Stimulated activated CD4-positive, alpha-beta T cell treated with anti-CD3 and anti-CD28 coated beads, Interleukin-2, amount 100 ng/mL, for 24 hours (primary cell): Measurements from ENCODE around the gene MED29.

Experiments used
- DNase-seq, 2 donors: peaks; one replicate each; pipeline ENCODE4 v3.0.0-alpha.2; 2020

MED29 gene

GRCh38 chr19:39412100-39412866 is 21.1 kb downstream of the MED29 start, which contains the start of gene PLEKHG2:
PLEKHG2 (plus strand) TSS chr19:39412669; CDS start chr19:39414087, 1,418 bp downstream.
- DNase-seq = peak; percentile 97 to 99

- DNase-seq = no peak
Measured at GRCh38 chr19:39412867-39413271, 21.7 kb downstream of the MED29 start.

GRCh38 chr19:39413272-39413910 is 22.2 kb downstream of the MED29 start:
- no peak for DNase-seq

GRCh38 chr19:39413911-39414608 is 22.9 kb downstream of the MED29 start:
- no peak for DNase-seq

GRCh38 chr19:39415111-39416046 is 24.2 kb downstream of the MED29 start:
- no peak for DNase-seq

GRCh38 chr19:39416152-39417120 is 25.3 kb downstream of the MED29 start:
- no peak for DNase-seq

- DNase-seq = no peak
Measured at GRCh38 chr19:39417463-39418181, 26.4 kb downstream of the MED29 start.

- DNase-seq = no peak
Measured at GRCh38 chr19:39419003-39419402, 27.8 kb downstream of the MED29 start.

- DNase-seq = no peak
Measured at GRCh38 chr19:39420769-39421168, 29.6 kb downstream of the MED29 start.

GRCh38 chr19:39422020-39422419 is 30.8 kb downstream of the MED29 start:
- DNase-seq = no peak

- DNase-seq = no peak
Measured at GRCh38 chr19:39423258-39424086, 32.3 kb downstream of the MED29 start.

GRCh38 chr19:39424934-39425333 is 33.8 kb downstream of the MED29 start:
- DNase-seq = no peak

GRCh38 chr19:39425744-39426143 is 34.6 kb downstream of the MED29 start:
- DNase-seq = no peak

GRCh38 chr19:39426170-39426569 is 35.0 kb downstream of the MED29 start:
- no peak for DNase-seq

- no peak for DNase-seq
Measured at GRCh38 chr19:39427707-39428106, 36.5 kb downstream of the MED29 start.

GRCh38 chr19:39428283-39429112 is 37.3 kb downstream of the MED29 start:
- no peak for DNase-seq

GRCh38 chr19:39430675-39431593 is 39.8 kb downstream of the MED29 start:
- DNase-seq = peak; percentile 66 to 67

- no peak for DNase-seq
Measured at GRCh38 chr19:39432677-39433025, 41.5 kb downstream of the MED29 start.
